Measurements from ENCODE around the gene SPATA19.
"Not testable (repeated sequence)": the region's sequence is repeated elsewhere in the genome, so short reads cannot be mapped to it uniquely, and the experiment has no call there.

Gene SPATA19, protein sequence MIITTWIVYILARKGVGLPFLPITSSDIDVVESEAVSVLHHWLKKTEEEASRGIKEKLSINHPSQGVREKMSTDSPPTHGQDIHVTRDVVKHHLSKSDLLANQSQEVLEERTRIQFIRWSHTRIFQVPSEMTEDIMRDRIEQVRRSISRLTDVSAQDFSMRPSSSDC

DNA sequence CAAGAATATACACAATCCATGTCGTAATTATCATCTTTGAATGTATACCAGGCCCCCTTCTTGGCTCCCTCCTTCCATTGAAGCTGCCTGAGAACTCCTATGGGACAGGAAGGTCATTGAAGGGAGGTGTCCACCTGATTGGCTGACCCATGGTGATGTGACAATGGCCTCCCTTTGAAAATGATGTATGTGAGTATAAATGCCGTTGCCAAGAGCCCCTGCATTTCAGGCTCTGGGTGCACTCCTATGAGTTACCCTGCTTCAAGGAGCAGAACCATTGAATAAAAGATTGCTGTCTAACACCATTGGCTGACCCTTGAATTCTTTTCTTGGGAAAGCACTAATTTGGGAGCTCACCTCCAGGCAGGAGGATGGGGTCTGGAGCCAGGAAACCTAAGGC is at the start of gene SPATA19:
Gene SPATA19, minus strand, starts transcription at position 101 of the 400 bp plus-strand sequence. Its CDS starts 67 bp downstream, at position 34.
- DNase-seq, result no peak

DNA sequence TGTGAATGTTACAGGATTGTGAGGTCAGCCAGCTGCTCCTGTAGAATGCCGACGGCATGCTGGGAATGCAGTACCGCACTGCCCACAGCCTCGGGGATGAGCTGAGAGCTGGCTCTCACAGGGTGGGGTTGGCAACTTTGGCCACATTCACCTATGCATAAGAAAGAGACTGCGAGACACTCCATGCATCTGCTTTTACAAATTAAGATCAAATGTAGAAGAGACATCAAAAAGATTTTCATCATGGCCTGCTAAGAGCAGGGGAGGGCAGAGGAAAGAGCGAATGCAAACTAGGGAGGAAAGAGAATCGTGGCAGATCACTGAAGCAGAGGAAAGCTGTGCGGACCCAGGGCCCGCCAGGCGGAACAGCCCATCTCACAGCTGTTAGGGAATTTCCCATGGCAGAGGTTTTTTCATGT is 49.8 kb upstream of the SPATA19 start:
- no peak for DNase-seq

GRCh38 chr11:133893381-133893780 is 48.1 kb upstream of the SPATA19 start:
- no peak for DNase-seq

DNA sequence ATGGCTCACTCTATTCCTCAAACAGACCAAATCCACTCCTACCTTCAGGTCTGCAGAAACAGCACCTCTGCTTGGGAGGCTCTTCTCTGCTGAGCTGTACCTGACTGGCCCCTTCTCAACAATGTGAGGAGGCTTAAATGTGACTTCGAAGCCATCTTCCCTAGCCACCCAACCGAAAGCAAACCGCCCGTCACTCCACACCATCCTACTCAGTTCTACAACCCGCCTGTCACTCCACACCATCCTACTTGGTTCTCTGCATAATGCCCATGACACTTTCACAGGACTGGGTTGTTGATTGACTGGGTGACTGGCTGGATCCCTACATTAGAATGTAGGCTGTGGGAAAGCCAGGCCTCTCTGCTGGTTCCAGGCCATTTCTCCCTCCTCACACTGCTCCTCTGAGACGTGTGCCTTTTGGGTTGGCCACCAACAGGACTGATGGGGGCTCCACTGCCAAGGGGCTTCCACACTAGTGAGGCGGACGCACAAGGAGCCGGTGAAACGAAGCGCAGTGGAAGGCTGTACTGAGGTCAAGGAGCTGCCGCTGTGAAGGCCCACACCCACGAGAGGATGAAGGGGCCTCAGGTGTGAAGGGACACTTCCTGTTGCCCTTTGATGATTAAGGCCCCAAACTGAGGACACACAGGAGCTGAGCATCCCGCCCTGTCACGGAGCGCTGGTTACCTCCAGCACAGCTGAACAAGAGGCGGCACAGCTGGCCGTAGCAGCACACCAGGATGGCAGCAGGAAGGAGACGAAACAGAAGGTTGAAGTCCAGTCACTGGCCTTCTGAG is 47.5 kb upstream of the SPATA19 start:
- DNase-seq, result no peak

- no peak for DNase-seq
Observed at GRCh38 chr11:133892126-133892525, 46.8 kb upstream of the SPATA19 start.

GRCh38 chr11:133889893-133890292 is 44.6 kb upstream of the SPATA19 start:
- no peak for DNase-seq

GRCh38 chr11:133889188-133889587 is 43.9 kb upstream of the SPATA19 start:
- no peak for DNase-seq

DNA sequence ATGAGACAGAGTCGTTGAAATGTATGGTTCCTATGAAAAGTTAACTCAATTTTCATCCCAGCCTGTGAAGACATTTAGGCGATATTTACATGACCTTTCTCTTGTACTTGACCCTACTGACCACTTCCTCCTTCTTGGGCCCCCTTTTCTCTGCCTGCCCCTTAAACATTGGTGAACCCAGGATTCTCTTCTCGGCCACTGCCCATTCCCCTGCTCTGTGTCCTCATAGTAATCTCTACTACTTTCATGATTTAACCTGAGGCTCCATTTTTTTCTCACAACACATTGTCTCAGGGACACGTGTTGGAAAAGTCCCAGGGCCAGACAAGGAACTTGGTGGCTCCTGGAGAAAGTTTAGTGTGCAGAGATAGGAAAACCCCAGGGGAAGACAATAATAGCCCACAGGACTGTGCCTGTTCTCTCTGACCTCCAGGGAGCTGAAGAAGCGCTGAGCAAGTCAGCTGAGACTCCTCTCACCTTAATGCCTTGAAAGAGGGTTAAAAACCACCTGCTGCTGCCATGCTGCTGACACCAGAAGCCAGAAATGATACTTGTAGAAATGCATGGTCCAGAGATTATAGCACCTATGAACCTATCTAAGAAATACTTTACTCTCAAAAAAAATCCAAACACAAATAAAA is 42.5 kb upstream of the SPATA19 start:
- no peak for DNase-seq

- DNase-seq, result no peak
Observed at GRCh38 chr11:133886029-133886428, 40.7 kb upstream of the SPATA19 start.

GRCh38 chr11:133872160-133872559 is 26.8 kb upstream of the SPATA19 start:
- DNase-seq, result no peak

GRCh38 chr11:133867456-133867855 is 22.1 kb upstream of the SPATA19 start:
- DNase-seq, result no peak

GRCh38 chr11:133865466-133865865 is 20.2 kb upstream of the SPATA19 start:
- no peak for DNase-seq

- DNase-seq, result no peak
Observed at GRCh38 chr11:133864756-133865155, 19.4 kb upstream of the SPATA19 start.

- DNase-seq, result no peak
Observed at GRCh38 chr11:133860151-133860550, 14.8 kb upstream of the SPATA19 start.

GRCh38 chr11:133854330-133854960 is 9.1 kb upstream of the SPATA19 start:
- not testable (repeated sequence) for DNase-seq

DNA sequence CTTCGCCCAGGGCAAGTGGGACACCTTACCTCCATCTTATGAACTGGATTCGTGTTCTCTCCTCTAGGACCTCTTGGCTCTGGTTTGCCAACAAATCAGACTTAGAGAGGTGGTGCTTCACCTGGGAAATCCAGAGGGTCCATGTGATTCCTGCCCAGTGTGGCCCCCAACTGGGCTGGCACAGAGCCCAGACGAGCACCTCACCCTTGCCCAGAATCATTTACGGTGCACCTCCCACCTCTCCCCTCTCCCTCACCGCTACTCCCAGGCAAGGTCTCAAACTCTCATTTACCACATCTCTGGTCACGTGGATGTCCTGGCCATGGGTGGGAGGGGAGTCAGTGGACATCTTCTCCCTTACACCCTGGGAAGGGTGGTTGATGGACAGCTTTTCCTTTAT is 1.1 kb downstream of the SPATA19 start:
- DNase-seq, result no peak

DNA sequence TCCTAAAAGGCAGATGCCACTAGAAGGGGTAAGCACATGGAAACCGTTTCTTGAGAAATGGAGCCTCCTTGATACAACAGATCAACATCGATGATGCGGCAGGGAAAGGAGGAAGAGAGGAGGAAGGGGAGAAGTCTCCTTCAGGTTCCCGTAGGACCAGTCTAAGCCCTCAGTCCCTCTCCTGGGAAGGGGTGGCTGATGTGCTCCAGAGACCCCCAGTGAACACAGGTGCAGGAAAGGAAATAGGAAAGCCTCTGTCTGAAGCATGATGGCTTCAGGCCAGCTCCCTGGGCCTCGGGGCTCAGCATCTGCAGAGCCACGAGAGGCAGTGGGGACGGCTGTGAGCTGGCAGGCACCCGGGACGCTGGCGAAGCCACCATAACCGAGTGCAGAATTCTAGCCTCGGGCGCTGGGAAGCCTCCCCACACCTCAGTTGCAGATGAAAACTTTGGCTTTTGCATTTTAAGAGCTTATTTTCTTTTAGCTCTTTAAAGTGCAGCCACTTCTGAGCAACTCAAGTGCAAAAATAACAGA is 1.8 kb downstream of the SPATA19 start:
- no peak for DNase-seq

DNA sequence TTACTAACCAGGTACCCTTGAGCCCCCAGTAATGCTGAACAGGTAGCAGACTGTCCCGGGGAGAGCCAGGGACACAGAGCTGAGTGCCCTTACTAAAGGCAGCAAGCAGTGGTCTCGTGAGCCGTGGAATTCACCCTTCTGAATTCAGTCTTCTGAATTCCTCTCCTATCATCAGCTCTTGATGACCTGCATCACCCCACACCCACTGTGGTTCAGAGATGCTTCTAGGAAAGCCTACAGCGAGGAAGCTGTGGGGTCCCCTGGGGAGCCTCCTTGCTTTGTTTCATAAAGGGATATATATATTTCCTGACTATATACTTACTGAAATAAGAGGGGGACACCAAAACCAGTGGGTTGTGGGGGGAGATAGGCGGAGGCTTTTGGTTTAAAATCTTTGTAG is 2.6 kb downstream of the SPATA19 start:
- no peak for DNase-seq

DNA sequence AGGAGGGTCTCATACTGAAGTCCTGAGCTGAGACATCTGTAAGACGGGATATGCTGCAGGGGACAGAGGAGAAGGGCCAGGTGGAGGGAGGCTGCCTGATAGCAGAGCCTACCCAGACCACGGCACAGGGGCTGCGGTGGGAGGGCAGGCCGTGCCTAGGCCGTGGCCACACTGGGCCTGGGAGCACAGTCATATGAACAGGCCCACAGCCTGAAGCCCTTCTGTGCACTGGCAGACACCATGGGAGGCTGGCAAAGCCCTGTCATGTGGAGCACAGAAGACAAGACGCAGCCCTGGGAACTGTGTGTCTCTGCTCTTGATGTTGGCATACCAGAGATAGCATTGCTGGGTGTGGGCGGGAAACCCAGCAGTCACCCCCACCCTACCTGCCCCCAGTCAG is 3.3 kb downstream of the SPATA19 start:
- DNase-seq, result no peak

DNA sequence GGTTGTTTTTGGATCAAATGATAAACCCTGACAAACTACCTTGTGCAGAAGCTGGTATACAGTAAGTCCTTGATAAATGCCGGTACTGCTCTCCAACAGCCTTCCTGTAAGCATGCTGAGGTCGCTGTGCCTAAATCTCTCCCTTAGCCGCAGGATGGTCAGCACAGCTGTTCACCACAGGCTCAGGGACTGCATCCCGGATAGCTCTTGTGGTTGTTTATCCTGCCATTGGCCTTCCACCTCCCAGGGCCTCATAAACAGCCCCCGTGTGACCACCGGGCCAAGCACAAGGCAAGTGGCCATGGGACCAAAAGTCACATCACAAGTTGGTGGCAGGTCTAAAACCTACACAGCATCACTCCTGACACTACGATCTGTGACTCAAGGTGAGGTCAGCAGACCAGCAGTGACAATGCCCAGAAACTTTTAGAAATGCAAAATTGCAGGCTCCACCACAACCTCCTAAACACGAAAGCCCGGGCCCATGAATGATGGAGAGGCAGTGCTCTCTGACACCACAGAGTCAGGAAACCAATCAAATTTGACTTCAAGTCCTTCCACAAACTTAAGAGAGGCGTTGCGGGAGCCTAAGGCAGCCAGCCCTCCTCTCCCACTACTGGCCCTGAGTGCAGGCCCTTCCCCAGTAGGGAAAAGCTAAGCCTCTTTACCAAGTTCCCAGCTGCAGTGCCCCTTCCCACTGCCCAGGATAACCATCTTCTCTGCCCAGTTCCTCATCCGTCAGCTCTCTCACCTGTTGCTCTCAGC is 3.9 kb downstream of the SPATA19 start:
- no peak for DNase-seq

DNA sequence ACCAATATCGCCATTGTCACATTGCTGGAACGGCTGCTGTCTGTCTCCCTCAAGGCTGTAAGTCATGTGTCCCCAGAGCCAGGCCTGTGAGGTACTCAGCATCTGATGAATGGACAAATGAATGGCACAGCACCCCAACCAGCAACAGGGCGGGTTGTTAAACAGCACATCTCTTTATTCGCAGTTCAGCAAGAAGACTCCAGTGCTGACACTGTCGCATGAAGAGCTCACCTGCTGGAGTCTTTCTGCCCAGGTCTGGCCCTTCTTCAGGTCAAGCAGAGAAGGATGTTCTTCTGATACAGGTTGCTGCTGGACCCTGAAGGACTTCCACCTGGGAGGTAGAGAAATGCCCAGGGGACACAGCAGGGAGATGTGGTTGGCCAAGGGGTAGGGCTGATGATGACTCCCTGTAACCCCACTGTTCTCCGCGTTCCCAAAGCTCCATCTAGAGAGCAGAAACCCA is 4.8 kb downstream of the SPATA19 start:
- DNase-seq, result no peak
